GM12872 (cell line): ENCODE measurements around the gene ABCC1.

Experiments
- TF ChIP-seq, protein P1 (sequence below): IDR thresholded peaks from 3 replicates; pipeline ENCODE4 v1.5.1; 2011; ENCODE audit warnings: low read depth, mild to moderate bottlenecking, low read length, moderate library complexity; ENCODE audit not compliant: insufficient read depth

ABCC1 gene

DNA sequence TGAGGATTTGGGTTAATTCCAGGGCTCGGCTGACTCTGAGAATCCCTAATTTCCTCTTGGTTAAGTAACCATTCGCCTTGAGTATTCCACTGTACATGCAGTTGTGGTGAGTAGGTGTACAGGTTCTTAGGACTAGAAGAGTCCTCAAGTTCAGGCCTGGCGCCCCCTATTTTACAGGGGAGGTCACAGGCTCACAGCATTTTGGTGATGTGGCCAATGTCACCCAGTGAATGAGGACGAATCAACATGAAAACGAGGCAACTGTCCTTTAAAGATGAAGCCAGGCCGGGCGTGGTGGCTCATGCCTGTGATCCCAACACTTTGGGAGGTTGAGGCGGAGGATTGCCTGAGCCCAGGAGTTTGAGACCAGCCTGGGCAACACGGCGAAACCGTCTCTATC, 218.5 kb downstream of the ABCC1 start:
- TF ChIP-seq, protein P1, sequence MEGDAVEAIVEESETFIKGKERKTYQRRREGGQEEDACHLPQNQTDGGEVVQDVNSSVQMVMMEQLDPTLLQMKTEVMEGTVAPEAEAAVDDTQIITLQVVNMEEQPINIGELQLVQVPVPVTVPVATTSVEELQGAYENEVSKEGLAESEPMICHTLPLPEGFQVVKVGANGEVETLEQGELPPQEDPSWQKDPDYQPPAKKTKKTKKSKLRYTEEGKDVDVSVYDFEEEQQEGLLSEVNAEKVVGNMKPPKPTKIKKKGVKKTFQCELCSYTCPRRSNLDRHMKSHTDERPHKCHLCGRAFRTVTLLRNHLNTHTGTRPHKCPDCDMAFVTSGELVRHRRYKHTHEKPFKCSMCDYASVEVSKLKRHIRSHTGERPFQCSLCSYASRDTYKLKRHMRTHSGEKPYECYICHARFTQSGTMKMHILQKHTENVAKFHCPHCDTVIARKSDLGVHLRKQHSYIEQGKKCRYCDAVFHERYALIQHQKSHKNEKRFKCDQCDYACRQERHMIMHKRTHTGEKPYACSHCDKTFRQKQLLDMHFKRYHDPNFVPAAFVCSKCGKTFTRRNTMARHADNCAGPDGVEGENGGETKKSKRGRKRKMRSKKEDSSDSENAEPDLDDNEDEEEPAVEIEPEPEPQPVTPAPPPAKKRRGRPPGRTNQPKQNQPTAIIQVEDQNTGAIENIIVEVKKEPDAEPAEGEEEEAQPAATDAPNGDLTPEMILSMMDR, result no peak

- TF ChIP-seq, protein P1, result no peak
These were observed 219.0 kb downstream of the ABCC1 start for GRCh38 chr16:16168431-16168830.

DNA sequence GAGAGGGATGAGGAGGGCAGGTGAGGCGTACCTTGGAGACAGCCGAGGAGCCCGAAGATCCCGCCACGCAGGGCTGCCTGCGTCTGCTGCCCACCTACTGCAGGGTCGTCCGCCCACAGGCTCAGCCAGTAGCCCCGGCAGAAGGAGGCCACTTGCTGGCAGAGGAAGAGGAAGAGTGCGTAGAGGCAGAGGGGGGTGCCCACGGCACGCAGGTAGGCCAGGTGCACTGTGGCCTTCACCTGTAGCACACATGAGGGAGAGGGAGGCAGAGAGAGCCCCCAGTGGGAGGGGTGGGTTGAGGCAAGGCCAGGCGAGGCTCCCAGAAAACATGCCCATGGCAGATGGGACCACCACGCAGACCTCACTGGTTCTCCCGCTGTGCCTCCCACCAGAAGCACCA, 220.2 kb downstream of the ABCC1 start:
- TF ChIP-seq, protein P1, result no peak

GRCh38 chr16:16171332-16171919, 222.0 kb downstream of the ABCC1 start:
- TF ChIP-seq, protein P1, result no peak

DNA sequence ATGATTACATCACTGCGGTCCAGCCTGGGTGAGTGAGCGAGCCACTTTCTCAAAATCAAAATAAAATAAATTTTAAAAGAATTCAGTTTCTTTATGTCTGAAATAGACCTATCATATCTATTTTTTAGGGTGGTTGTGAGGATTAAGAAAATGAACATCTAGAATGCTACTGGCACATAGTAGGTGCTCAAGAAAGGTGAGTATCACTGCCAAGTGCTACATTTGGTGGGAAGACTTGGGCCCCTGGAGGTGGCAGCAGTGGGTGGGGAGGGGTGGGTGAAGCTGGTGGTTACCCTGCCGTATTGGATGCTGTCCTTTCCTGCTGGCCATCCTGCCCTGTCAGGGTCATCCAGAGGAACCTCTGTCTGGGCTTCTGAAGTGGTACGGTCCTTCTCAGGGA, 223.6 kb downstream of the ABCC1 start:
- TF ChIP-seq, protein P1, result no peak

DNA sequence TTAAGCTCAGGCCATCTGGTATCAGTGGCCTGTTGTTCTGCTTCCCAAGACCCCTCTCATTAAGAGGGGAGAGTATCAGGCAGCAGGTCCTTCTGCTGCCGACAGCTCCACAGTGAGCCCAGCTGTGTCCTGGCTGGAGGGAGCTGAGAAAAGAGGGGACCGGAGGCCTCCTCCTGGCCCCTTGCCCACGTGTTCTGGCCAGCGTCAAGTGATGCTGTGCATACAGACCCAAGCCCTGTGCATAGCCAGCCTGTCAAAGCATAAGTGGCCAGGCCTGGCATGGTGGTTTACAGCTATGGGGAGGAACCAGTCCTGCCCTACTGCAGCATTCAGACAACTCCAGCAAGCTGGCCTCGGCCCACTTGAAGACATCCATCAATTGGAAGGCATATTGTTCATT, 225.9 kb downstream of the ABCC1 start:
- TF ChIP-seq, protein P1, result no peak

GRCh38 chr16:16176328-16176727, 226.9 kb downstream of the ABCC1 start:
- TF ChIP-seq, protein P1, result no peak
